ENCODE measurements around the gene NPAS3.

Gene NPAS3

DNA sequence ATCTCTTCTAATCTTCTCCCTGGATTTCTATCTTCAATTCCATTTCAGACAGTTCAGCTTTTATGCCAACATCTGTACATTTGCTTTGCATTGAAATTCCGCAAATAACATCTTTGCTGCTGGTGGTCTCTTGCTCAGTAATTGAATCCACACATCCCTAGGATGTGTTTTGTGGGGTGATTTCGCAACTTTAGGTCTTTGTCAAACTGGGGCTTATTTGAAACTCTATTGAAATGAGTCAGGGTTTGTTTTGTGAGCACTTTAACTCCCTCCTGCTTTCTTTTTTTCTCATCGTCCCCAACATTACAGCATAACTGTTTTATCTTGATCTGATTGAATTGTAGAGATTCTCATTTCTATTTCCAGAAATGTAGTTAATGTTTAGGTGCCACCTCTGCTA lies 404.3 kb downstream of the NPAS3 start:
- no peak for DNase-seq

DNA sequence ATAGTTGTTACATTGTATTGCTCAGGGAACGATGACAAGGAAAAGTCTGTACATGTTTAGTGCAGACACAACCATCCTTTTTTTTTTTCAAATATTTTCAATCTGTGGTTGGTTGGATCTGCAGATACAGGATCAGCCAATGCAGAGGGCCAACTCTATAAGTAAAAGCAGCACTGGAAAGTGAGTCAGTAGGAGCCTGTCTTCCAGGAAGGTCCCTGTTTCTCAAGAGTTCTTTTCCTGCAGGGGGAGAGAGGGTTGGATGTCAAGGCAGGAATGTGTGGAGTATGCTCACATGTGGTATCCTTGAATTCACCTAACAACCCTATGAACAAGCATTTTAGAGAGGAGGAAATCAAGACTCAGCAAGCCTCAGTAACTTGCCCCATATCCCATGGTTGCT lies 409.1 kb downstream of the NPAS3 start:
- DNase-seq = no peak

DNA sequence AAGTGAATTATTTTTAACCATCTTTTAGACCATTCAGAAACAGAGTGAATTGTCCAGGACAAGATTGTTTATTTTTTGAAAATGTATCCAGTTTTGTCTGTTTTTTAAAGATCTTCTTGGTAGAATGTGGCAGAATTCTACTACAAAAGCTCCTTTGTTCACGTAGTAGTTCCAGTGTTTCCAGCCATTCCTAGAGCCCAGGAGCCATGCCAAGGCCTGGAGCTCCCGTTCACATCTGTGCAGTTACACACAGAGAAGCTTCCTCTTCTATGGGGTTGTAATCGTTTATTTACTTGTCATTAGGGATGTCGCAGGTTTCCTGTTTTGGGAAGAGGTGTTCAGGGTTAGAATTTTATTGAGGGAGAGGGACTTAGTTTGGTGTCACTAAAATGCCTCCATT lies 409.8 kb downstream of the NPAS3 start:
- DNase-seq = no peak

DNA sequence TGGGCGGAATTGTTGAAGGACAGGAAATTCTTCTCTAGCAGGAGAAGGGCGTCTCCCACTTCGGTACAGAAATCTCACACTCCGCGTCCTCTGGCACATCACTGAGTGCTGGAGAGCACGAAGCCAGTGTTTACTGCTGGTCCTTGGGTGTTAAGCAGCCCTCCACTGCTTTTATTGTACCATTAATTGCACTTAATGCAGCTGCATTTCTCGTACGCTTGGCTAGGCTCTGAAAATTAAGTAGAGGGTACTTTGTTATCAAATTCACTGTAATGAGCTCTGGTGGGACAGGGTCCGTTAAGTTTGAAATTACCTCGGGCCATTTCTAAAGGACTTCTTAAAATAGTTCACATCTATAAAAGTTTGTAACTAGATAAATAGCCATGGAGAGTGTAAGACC lies 411.2 kb downstream of the NPAS3 start:
- no peak for DNase-seq

DNA sequence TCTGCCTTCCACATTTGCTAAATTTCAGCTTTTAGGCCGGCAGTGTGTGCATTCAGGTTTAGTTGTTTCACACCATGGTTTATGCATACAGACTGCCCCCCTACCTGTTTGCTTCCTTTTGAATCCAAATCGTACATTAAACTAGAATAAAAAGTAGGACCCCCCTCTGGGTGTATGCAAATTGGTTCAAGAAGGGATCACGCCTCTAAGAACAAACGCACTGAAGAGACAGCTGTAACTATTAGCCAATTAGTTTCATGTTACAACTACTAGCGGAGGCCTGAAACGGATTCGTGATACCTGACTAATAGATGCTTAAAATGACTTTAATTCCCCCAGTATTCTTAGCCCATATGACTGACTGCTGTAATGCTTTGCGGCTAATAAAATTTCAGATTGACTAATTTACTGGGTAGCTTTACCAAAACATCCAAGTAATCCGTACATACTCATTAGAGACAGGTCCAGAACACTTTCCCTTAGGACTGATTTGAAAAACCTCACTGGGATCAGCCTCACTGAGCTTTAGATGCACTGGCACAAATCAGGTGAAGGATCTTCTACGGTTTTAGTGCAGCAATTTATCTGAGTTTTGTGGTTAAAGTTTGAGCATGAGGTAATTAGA lies 411.8 kb downstream of the NPAS3 start:
- DNase-seq = no peak

DNA sequence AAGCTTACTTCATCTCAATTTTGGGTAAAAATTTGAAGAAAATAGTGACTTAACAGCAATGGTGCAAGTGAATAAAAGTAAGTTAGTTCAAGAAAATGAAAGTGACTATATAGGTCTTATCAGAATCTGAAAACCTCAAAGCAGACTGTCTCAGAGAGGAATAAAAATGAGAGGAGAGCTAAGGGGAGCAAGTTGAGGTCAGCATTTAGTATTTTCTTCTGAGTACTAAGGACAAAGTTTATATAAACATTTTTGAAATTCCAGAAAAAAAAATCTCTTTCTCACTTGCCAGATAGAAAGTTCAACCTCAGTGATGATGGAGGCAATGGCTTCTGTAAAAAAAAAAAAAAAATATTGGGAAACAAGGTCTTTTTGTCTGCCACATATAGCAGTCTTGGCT lies 414.1 kb downstream of the NPAS3 start:
- no peak for DNase-seq

DNA sequence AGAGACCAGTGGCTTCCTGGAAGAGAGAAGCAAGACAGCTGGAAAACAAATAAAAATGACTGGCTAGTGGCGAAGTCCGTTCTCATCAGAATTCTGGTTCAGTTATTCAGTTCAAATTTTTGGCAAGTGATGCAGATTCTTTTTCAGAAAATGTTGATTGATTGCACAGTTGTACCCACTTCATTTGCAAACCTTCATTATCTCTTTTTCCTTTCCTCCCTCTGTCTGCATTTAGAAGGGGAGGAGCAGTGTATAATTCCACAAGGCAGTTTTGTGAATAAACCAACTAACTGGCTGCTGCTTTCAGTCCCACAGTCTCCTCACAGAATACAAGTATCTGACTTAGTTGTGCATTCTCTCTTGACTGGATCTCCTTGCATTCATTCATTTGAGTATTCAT lies 417.5 kb downstream of the NPAS3 start:
- DNase-seq = no peak

DNA sequence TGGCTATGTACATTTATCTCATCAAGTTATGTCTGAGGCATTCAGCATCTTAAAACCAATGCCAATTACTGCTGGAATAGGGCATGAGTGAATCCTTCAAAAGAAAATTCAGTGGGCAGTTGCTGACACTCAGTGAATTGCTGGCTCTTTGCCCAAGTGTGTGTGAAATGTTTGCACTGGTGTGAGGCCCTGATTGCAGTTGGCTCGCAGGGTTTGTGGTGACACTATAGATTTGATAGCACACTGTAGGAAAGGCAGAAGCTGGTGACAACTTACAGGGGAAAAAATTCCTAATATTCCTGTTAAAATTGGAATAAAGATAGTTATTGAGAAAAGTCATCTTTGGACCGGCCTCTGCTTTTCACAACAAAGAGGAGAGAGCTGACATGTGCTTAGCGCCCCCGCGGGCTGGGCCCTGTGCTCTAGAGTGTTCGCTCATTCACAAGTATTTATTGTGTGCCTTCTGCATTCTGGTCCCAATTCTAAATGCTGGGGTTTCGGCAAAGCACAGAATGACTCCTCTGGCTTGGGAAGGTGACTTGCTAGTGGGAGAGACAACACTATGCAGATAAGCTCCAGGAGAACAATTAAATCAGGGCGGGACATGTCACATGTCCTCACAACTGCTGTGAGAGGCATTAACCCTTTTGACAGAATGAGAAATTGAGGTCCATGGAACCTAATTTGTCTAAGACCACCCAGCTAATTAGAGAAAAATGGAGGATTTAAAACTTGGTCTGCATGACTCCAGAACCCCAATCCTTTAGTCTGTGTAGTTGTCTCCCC lies 418.7 kb downstream of the NPAS3 start:
- no peak for DNase-seq

DNA sequence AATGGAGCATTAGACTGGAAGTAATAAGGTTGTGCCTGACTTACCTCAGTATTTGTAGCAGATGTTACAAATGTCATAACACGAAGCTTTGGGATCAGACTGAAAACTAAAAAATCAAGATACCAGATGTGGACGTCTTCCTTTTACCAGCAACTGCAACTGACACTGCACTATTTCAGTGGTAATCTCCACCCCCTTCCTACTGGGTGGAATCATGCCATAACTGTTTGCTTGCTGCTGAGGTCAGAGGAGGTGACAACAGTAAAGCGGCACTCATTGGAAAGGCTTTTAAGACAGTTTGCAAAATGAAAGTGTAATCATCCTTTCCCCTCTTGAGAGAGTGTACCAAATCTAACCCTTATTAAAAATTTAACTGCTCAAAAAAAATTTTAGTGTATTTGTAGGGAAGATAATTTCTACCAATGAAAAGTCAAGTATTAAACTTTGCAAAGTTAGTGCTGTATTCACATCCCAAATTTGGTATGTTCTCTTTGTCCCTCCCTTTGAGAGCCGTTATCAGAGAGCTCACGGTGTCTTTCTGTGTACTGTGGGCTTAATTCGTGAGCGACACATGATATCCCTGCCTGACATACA lies 420.7 kb downstream of the NPAS3 start:
- no peak for DNase-seq

DNA sequence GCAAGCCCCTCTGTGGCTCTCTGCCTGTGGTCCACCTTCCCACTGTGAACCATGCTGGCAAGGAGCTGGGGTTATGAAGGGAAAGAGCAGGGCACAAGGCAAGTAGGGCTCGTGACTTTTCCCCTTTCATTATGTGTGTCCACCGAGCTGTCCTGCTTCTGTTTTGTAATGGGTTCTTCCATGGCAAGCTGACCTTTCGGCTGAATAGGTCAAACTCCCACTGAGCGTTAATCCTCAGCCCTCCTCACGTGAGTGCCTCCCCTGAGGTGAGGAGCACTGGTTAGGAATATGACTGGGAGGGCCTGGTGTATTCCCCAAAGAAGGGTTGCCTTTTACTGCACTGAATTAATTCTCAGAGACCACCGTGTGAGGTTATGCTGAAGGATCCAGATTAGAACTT lies 424.3 kb downstream of the NPAS3 start:
- DNase-seq = no peak

DNA sequence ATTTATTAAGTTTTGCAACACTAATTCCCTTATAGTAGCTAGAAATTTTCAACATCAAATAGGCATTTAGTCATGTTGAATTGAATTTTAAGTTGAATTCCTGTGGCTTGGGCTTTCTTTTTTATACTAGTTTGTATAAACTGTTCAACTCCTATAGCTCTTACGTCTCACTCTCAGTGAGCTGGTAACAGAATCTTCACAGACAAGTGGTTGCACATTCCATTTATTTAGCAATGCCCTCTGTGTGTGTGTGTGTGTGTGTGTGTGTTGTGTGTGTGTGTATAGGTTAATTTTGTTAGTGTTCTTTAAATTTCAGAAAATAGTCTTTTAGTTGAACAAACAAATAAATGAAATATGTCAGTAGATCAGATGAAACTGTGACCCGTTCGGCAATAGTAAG lies 425.0 kb downstream of the NPAS3 start:
- no peak for DNase-seq

DNA sequence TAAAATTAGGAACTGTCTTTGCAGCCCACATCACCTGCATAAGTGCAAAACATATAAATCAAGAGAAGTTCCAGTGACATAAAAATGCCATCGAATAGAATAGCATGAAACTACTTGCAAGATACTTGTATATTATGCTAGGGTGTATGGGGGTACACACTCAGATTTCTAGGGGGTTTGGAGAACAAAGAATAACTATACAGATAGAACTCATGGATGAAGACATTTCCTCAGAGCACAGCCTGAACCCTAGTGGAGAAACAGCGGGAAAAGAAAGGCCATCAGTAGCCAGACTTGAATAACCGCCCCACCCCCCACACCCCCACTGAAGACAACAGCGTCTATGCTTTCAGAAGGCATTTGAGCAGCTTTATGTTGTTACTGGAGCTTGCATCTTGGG lies 425.8 kb downstream of the NPAS3 start:
- DNase-seq = no peak

DNA sequence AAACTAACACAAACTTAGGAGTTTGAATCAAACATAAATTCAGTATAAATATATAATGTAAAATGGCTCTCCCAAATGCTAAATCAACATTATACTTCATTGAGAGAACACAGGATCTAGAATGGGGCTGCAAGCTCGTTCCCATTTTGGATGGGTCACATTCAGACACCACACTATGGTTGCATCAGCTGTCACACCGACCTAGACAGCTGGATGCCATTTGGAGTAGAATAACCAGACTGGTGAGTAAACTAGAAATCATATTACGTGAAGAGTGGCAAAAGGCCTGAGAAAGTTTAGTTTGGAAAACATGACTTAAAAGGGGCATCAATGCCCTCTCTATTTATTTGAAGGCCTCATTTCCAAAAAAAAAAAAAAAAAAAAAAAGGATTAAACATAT lies 430.4 kb downstream of the NPAS3 start:
- no peak for DNase-seq

DNA sequence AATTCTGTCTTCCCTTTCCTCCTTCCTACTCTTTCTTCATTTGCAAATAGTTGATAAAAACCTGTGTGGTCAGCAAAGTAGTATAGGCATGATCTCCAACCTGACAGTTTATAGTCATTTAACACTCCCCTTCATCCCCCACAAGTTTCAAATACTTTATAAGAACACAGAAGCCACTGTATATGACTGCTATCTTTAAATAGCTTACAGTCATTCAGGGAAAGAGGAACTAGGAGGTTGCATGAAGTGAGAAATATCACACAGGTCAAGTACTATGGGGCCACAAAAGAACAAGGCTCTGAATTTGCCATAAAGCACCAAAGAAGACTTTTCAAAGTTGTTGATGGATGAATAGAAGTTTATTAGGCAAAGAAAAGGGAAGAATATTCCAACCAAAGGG lies 431.3 kb downstream of the NPAS3 start:
- peak in 2 of 4 experiments; percentile 19 to 25 for DNase-seq

DNA sequence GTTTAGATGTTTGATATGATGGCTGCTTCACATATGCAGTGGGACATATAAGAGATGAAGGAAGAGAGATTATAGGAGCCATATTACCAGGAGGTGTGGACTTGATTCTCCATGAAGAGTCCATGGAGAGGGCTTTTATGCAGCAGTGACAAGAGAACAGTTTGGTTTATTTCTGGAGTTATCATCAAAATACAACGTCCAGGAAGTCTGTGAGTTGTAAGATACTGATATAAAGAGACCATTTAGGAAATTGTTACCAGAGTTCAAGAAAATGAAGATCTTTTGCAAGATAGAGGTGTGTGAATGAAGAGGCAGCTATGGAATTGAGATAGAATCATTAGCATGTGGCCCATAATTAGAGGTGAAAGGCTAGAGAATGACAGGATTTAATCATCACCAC lies 431.7 kb downstream of the NPAS3 start:
- DNase-seq = no peak

DNA sequence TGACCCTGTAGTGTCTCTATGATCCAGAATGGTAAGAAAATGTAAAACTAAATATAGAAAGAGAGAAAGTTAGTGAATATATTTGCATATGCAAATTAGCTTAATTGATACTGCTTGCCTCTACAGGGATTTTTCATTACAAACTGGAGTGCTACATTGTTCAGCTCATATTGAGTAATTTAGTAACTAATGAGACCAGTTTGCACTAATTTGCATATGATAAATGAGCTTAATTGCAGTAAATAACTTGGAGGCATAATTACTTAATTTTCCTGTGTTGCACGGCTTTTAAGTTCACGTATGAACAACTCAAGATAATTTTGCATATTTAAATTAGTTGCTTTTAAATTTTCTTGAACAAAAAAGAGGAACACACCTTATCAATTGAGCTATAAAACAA lies 436.5 kb downstream of the NPAS3 start:
- no peak for DNase-seq

DNA sequence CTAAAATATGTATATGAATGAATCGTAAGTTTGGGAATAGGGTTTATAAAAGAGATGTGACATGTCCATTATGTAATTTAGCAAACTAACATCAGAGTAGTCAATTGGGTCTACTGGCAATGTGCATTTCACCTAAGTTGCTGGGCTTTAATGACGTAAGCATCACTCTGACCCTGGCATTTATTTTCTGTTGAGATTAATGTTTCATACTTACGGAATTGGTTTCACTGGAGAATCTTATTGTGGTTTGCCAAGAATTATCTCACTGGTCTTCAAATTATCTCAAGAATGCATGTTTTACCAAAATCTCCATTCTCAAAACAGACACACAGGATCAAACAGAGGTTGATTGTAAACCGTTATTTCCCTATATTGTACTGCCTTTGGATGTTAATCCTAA lies 437.1 kb downstream of the NPAS3 start:
- DNase-seq = no peak

DNA sequence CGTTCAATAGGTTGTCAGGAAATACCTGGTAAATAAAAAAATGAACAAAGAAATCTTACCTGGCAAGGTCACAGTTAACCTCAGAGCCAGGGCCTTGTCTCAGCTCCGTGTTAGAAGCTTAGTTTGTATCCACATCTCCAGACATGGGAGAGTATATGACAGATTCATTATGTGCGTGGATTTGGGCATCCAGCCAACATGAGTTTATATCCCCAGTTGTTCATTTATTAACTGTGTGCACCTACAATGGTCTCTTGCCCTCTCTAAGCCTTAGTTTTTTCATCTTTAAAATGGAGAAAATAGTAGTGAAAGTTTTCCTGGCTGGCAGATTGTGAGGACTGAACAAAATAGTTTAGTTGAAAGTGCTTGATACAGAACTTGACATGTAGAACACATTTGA lies 437.8 kb downstream of the NPAS3 start:
- DNase-seq = no peak

DNA sequence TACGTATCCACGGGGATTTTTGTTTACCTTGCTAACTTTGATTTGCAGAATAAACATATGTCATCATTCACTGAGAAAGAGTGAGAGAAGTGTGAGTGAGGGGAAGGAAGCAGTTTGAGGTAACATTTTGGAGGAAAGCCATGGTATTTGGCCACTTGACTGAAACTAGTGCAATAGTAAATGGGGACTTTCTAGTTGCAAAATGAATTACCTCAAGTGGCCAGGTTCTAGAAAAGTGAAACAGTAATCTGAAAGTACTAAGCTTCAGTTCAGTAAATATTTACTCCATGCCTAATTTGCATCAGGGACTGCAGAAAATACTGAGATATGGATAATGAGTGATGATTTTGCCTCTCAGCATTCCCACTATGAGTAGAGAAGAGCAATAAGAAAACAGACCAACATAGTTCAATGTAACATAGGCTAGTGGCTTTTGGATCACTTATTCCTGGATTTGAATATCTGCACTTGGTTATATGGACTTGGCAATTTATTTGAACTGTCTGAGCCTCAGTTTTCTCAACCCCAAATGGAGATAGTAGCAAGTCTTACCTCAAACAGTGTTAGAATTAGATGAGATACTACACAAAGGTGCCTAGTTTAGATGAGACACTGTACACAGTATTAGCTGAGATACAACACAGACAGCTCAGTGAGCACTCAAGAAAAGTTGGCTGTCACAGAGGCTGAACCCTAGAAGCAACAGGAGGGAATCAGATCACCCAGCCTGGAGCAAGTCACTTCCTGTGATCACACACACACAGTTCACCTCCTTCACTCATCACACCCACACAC lies 439.1 kb downstream of the NPAS3 start:
- DNase-seq = no peak

DNA sequence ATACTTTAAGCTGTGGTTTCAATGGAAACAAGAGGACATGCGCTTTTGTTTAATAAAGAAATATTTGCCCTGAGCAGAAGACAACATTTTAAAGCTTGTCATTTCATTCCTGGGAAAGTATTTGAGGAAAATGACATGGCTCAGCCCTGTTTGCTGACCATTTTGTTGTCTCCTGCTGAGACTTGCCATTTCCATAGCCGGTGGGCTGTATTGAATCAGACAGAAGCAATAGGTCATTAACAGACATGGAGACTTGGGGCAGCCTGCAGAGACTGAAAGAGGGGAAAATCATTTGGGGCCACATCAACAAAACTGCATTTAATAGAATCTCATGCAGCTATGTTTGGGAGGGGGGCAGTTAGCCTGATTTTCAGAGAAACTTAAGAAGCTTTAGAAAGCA lies 443.0 kb downstream of the NPAS3 start:
- DNase-seq = no peak

DNA sequence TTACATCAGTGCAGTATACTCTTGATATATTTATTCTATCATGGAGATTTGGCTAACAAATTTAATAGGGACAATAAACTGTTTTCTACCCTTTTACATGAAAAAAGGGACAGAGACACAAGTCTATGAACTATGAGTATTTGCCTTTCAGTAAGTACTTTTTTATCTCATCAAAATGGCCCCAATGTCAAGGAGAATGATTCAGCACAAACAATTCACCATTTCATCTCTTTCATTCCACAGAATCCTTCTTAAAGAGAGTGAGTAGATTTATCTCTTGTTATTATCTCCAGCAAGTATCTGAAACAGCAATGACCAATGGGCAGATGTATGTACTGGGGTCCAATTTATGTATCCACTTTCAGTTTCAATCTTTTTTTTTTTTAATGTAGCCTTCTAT lies 447.5 kb downstream of the NPAS3 start:
- DNase-seq = no peak

DNA sequence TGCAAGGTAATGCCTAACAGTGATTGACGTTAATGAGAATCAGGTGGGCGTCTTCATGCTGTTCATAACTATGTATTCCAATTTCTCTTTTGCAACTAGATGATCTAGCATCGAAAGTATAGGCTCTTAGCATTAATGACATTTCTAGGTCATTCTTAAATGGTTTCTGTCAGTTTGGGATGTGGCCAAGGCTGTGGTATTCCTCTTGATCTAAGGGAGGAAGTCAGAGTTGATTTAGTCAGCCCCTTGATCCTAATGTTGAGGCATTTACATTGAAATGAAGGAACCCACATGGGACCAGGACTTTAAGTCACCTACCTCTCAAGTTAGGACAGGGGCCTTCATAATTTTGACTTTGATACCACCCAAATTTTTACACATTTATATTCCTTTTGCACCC lies 448.1 kb downstream of the NPAS3 start:
- no peak for DNase-seq

DNA sequence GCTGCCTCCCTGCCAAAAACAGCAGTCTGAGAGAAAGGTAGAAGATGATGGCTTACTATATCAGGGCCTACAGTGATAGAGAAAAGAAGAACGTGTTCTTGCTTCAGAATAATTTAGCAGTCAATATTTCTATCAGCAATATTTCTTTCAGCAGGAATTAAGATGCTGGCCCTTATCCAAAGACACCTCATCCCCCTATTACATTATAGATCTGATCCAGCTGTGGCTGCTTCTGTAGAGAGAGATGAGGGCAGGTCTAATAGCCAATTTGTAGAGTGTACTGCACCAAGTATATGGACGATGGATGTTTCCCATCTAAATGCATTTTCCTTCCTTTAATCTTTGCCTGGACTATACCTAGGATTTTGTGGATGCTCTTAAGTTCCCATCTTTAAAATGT lies 451.7 kb downstream of the NPAS3 start:
- no peak for DNase-seq
